Middle frontal gyrus (tissue), 1 donor: ENCODE measurements around the gene CX3CR1.

ENCODE experiments used
- DNase-seq: peaks from one replicate; pipeline ENCODE4 v3.0.0-alpha.2; 2015; ENCODE audit warnings: low spot score; ENCODE audit errors: extremely low spot score

The CX3CR1 gene

GRCh38 chr3:39292961-39293360, 13.1 kb upstream of the CX3CR1 start:
- DNase-seq: no peak

- DNase-seq: peak; percentile 17
Observed at GRCh38 chr3:39291903-39292329, 12.1 kb upstream of the CX3CR1 start.

DNA sequence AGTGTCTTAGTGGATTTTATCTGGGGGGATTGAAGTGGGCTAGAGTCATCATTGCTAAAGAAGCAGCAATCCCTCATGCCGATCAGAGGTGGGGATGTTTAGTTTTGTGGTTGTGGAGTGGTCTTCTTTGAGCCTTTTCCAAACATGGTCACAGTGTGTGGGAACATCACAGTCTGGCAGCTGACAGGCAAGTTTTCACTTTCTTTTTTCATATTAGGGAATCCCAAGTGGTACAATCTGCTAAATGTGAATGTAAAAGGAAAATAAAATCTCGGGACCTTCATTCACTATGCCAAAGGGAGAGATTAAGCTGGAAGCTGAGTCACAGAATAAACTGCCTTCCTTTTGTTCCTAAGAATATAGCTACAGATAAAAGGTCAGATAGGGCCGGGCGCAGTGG, 10.4 kb upstream of the CX3CR1 start:
- no peak for DNase-seq

GRCh38 chr3:39289107-39289506, 9.3 kb upstream of the CX3CR1 start:
- no peak for DNase-seq

DNA sequence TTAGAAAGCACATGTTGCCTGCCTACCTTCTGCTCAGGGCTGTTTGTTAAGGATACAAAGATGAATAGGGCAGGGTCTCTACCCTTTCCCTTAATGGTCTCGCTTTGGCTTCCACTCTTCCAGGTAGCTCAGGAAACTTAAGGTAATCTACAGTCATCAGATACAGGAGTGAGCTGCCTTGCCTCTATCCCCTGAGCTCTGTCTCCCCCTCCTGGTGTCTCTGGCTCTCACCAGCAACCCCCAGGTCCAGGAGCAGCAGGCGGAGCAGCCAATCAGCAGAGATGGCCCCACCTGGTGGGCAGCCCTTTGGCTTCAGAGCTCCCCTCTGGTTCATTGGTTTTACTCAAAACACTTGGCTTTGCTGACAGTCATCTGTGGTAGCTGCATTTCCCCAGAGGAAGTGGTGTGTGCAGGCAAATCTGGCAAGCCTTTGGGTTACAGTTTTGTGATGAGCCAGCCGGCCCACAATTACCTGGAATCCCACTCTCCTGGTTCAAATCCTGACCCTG, 8.5 kb upstream of the CX3CR1 start:
- peak; percentile 38 for DNase-seq

DNA sequence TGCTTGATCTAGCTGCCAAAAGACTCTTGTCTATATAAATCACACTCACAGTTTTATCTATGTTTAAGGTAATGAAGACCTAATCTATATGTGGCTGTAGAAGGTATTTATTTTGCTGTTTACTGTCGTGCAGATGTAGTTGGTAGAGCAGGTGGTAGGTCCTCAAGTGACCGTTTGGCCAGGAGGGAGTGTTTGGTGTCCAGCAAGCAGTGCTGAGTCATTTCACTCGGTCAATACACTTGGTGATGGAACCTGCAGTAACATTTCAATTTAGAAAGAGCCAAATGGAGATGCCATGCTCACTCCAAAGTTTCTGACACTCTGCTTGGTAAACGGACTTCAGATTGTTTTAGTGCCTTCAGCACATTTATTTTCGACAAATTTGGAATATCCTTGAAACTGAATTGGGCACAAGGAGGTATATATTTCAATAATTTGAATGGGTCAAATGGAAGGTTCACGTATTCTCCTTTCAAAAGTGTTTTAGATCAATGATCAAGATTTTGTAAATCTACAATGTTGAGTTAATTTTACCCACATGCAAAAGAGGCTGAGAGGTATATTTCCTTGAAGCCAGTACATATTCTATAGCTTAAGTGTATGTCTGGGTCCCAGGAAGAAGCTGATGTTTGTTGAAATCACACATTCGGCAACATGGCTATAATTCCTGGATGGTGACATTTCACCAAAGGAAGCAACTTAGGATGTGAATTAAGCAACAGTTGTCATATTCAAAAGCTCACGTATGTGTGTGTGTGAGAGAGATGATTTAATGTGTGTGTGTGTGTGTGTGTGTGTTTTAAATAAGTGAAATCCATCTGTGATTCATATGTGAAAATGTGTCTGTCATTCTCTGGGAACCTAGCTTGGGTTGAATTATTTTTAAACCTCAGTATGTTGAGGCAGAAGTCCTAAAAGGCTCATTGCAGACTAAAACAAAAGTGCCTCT, 7.7 kb upstream of the CX3CR1 start:
- DNase-seq: no peak

DNA sequence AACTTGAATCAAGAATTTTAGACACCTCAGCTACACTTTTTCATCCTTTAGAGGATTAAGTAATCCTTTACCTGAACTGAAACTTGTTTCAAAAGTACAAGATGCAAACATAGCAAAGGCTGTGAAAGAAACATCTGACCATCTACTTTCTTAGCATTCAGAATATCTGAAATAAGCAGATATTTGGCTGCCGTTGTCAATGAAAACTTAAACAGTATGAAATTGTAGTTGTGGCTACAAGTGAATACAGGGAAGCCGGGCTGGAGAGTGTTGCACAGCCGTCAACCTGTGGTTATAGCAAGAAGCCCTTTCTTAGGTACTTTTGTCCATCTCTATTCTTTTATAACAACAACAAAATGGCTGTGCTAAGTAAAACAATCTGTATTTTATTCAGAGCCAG, 6.9 kb upstream of the CX3CR1 start:
- no peak for DNase-seq

DNA sequence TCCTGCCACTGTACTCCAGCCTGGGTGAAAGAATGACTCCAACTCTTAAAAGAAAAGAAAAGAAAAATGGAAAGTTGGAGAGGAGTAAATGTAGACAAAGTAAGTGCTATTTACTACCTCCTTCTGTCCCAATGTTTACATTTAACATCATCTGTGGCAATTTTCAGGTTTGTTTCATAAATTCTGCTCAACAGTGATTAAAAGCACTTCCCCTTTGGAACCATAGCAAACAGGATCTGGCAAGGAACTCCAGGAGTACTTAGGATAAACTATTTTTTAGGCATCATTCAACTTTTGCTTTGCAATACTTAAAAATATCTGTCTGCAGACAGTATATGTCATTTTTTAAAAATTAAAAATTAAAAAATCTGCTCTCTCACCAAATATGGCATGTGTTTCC, 5.5 kb upstream of the CX3CR1 start:
- DNase-seq: no peak

DNA sequence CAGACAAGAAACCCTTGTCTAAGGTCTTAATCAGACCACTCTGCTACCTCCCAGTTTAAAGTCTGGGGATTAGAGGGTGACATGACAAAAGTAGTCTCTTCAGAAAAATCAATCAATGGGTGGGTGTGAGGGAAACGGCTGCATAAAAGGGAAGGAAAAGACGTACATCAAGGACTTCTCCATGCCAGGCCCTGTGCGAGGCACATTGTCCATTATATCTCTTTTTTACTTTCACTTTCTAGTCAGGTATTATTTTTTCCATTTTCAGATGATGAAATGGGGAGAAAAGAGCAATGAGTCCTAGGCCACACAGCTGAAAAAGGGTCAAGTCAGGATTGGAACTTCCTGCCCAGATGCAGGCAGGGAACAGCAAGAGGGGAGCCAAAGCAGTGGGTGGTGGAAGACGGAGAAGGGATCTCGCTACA, 4.6 kb upstream of the CX3CR1 start:
- DNase-seq: no peak

GRCh38 chr3:39282057-39282456, 2.2 kb upstream of the CX3CR1 start:
- no peak for DNase-seq

GRCh38 chr3:39281533-39281932, 1.7 kb upstream of the CX3CR1 start:
- no peak for DNase-seq

- DNase-seq: no peak
Observed at GRCh38 chr3:39280571-39280970, 735 bp upstream of the CX3CR1 start.

DNA sequence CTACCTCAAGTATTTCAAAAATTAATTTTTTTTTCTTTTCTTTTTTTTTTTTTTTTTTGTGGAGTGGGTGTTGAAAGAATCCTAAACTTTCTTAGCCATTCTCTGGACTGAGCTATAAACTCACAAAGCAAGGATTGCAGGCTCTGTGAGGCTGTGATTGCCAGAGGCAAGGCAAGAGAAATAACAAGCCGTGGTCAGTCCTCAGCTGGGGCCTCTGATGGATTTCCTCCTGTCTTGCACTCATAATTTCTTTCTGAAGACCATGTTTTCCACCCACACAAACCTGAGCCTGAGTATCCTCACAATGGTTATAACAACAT, 1.3 kb downstream of the CX3CR1 start:
- no peak for DNase-seq

DNA sequence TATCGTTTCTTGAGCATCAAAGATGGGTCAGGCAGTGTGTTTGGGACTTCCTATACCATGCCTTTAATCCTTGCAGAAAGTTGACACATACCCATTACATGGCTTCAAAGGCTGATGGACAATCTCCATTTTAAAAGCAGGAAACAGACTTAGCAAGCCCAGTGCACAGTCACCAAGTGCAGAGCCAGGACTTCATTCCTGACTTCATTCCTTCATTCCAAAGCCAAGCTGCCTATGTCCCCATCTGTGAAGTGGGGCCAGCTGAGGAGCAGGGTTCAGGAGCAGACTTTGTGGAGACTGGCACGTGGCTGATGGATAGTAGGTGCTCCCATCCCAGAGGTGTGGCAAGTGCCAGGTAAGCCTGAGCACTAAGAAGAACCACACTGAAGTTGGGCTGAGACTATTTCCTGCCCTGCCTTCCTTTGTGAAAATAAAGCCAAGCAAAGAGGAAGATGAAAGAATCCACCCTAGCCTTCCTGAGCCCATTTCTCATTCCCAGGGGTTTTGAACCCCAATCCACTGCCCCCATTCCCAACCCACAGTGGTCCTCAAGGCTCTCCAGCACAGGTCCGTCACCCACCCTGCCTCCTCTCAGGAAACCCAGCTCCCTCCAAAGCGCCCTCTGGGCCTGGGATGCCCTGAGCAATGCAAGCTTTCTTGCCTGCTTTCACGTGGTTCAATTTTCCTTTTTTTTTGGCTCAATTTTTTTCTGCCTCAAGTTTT, 1.8 kb downstream of the CX3CR1 start:
- DNase-seq: no peak

GRCh38 chr3:39276746-39277145, 3.1 kb downstream of the CX3CR1 start:
- DNase-seq: no peak

DNA sequence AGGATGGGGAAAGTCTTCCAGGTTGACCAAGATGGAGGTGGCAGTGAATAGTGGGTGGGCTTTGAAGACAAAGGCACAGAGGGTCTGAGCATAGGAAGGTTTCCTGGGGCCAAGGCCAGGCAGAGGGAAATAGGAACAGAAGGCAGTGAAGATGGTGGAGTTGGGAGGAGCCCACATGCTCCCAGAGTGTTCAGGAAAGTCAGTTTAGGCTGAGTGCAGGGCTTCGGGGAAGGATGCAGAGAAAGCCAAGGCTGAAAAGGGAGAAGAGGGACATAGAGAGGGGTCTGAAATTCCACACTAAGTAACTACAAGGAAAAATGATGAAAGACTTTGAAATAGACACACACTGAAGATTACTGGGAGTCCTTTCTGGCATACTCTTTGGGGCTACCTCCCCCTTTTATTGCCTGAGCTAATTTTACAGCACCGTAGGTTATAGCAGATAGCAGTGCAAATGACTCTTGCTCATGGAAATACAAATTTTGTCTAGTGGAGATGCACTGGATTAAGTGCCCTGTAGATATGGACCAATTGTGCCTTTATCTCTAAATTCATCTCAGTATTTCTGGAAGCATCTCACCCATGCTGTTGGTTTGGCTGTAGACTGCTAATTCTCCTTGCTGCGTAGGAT, 3.8 kb downstream of the CX3CR1 start:
- no peak for DNase-seq

DNA sequence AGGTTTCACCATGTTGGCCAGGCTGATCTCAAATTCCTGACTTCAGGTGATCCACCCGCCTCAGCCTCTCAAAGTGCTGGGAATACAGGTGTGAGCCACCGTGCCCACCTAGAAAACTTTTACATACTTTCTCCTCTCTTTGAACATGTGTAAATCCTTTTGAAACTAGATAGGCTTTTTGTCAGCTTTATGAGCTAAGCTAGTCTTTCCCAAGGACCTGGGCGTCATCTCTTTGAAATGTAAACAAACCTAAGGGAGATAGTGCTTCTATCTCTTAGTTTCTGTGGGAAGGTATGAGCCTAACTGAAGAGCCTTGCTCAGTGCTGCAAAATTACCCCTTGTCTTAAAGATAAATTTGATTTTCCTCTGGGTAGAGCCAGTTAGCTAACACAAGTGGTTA, 4.8 kb downstream of the CX3CR1 start:
- no peak for DNase-seq

DNA sequence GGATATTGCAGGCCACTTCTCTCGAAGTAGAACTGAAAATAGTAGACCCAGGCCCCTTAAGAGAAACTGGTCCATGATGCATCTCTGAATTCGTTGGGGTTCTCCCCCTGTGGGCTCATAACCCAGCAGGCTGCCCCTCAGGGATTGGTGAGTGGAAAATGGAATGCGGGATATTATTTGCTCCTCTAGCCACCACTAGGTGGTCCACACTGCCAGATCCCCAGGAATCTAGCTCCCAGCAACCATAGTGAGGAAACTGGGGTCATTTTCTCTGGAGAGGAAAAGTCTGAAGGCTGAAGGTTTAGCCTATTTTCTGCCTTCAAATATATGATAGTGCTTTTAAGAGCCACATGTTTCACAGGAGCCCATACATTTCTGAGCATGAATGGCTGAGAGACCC, 6.7 kb downstream of the CX3CR1 start:
- no peak for DNase-seq

DNA sequence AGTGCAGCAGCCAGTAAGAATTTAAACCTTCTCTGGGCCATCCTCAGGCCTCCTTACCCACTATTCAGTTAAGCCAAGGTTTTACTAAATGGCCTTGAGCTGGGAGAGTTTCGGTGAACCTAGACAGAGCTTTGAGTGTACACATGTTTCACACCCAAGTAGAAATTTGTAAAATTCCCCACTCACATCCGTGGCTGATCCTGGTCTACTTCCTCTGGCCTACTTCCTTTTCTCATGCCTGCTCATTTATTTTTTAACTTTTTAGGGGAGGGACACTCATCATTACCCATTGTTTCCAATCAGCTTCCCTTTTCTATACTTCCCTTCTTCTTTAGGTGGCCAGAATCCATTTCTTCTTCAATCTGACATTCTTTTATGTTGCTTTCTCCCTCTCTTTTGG, 7.6 kb downstream of the CX3CR1 start:
- DNase-seq: no peak

DNA sequence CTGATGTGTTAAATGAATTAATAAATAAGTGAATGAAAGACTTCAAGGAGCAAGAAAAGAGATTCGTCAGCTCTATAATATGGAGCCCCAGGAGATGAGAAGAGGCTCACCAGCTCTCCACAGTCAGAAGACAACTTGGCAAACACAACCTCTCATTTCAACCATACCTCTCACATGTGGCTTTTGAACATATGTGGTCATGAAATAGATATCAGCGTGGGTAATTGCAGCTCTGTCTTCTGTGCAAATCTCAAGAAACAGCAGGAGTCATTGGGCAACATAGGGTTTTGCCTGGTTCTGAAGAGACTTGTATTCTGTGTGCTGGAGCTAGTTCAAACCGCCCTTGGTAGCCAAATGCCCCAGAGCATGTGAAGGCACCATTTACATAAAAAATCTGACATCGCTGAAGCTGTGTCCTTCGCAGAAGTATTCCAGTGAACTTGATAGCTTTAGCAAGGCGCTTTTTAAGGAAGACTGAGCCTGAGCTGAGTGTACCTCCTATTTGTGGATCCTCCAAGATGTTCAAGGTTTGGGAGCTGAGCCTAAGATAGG, 8.4 kb downstream of the CX3CR1 start:
- DNase-seq: no peak

GRCh38 chr3:39269528-39269927, 10.3 kb downstream of the CX3CR1 start:
- DNase-seq: no peak

DNA sequence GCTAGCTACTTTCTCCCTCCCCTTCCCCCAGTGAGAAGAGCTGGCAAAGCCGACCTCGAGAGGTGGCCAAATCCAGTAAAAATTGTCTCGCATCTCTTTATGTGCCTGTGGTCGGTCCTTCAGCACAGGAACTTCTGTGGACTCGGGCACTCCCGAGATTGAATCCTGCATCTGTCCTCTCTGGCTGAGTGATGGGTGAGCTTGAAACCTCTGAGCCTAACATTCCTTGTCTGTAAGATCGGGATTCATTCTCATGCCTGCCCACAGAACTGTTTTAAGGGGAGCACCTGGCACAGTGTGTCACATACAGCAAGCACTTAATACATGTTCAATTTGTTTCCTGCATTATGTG, 11.3 kb downstream of the CX3CR1 start:
- no peak for DNase-seq
